Sigmoid colon (tissue), 7 donors: ENCODE data around the gene PGBD5. TPM values are rescaled to one million over a fixed set of nuclear protein-coding genes. Genes with fewer than 3 reads are reported as not detected.

Source experiments
- DNase-seq: peaks from one replicate; pipeline ENCODE4 v3.0.0-alpha.2; 2019
- H3K27ac ChIP-seq, 4 donors: fragments of 200-600 bp; sonication (generic); one replicate each; pipeline ENCODE4 v1.5.1; 2016 to 2019; ENCODE audit warnings: mild to moderate bottlenecking in 1 of 4
- H3K27me3 ChIP-seq, 3 donors: fragments of 200-600 bp; sonication (generic); one replicate each; pipeline ENCODE4 v1.5.1; 2019; ENCODE audit warnings: mild to moderate bottlenecking in 1 of 3
- H3K36me3 ChIP-seq, 4 donors: fragments of 200-600 bp; sonication (generic); one replicate each; pipeline ENCODE4 v1.5.1; 2016 to 2019
- H3K4me1 ChIP-seq, 4 donors: fragments of 200-600 bp; sonication (generic); one replicate each; pipeline ENCODE4 v1.5.1; 2017 to 2019
- H3K4me3 ChIP-seq, 4 donors: fragments of 200-600 bp; sonication (generic); one replicate each; pipeline ENCODE4 v1.5.1; 2017 to 2019; ENCODE audit warnings: mild to moderate bottlenecking in 2 of 4, moderate library complexity in 1 of 4
- H3K9me3 ChIP-seq, 4 donors: fragments of 200-600 bp in 3 of 4; sonication (generic) in 3 of 4; one replicate each; pipeline versions ENCODE4 v1.5.1 to v1.6.1; 2013 to 2019
- CTCF ChIP-seq, 4 experiments: fragments of 450-650 bp in 3 of 4; fragments of 200-600 bp in 1 of 4; IDR thresholded peaks; one replicate each; pipeline ENCODE4 v1.5.1; 2016 to 2019; ENCODE audit warnings: antibody characterized with exemption in 4 of 4, mild to moderate bottlenecking in 3 of 4, moderate library complexity in 2 of 4
- EP300 ChIP-seq, 4 donors: sonication (generic); formaldehyde crosslinking; IDR thresholded peaks; one replicate each; pipeline ENCODE4 v1.6.1; 2017; ENCODE audit warnings: antibody characterized with exemption in 4 of 4
- POLR2A ChIP-seq, 2 donors: fragments of 450-650 bp; IDR thresholded peaks; one replicate each; pipeline ENCODE4 v1.6.1; 2016; ENCODE audit warnings: antibody characterized with exemption in 2 of 2, mild to moderate bottlenecking in 2 of 2, moderate library complexity in 2 of 2
- POLR2AphosphoS5 ChIP-seq, 4 donors: sonication (generic); formaldehyde crosslinking; IDR thresholded peaks; one replicate each; pipeline ENCODE4 v1.6.1; 2017; ENCODE audit warnings: antibody characterized with exemption in 4 of 4
- WGBS, 2 donors: extraction: QIAGEN DNeasy Blood & Tissue Kit; methylation state at CpG; one replicate each; pipeline ENCODE4 v1.1.7; 2013; 5-methylcytosine and 5-hydroxymethylcytosine counted together
- intact Hi-C: fragments of 100-400 bp; cut with DNase I; formaldehyde crosslinking; loops from one replicate; pipeline ENCODE4 v1.15.1; 2023
- polyA plus RNA-seq, 3 donors: library from polyadenylated mRNA; stranded (reverse); fragments of 200-250 nt; gene quantifications; one replicate each; pipeline ENCODE4 v1.2.3, GENCODE V29; 2013
- total RNA-seq, 4 donors: library from RNA; depleted of rRNA; stranded (reverse); fragments of >200 nt; gene quantifications; one replicate each; pipeline ENCODE4 v1.1.0, GENCODE V29; 2016
- donor health status: healthy with polysubstance abuse.
- donor health status: Bipolar disorder and iron deficiency.
- donor health status: healthy.

The PGBD5 gene
- total and polyA plus RNA-seq, 7 donors = under 0.01 to 1.9 (median 1.1) TPM

DNA sequence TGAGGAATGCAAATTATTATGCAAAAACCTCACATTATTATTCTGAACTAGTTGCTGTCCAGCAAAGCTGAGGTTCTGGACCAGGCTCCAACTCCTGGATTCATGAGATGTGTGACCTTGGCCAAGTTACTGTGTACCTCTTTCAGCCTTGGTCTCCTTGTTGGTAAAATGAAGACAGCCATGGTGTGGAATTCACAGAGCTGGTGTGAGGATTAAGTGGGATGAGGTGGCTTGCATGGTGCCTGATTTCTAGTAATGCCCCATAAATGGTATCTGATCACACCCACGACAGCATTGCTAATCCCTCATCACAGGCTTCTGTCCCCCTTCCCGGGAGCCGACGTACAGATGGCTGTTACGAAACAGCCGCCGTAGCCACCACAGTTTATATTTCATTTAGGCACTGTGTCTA lies 59.6 kb downstream of the PGBD5 start:
- TF ChIP-seq POLR2A (IDR thresholded peaks at IDR 0.05) (no peak), CTCF (IDR thresholded peaks at IDR 0.05) (no peak), EP300 (IDR thresholded peaks at IDR 0.05) (no peak)
- WGBS, 2 donors = 83 to 88% methylated on average over 7 of the region's 7 CpGs
- intact Hi-C loops = no loop called here
- H3K27ac ChIP-seq = no peak overlapping the region
- DNase-seq = no peak
- no peaks in the 10 kb centered on the region for H3K9me3 ChIP-seq
- no peak overlapping the region for H3K4me3 ChIP-seq
- H3K4me1 ChIP-seq = no peaks in the 10 kb centered on the region
- peaks cover 0 to 4% (median 0%) of the 10 kb centered on the region in 3 donors for H3K27me3 ChIP-seq
- H3K36me3 ChIP-seq = no peaks in the 10 kb centered on the region

DNA sequence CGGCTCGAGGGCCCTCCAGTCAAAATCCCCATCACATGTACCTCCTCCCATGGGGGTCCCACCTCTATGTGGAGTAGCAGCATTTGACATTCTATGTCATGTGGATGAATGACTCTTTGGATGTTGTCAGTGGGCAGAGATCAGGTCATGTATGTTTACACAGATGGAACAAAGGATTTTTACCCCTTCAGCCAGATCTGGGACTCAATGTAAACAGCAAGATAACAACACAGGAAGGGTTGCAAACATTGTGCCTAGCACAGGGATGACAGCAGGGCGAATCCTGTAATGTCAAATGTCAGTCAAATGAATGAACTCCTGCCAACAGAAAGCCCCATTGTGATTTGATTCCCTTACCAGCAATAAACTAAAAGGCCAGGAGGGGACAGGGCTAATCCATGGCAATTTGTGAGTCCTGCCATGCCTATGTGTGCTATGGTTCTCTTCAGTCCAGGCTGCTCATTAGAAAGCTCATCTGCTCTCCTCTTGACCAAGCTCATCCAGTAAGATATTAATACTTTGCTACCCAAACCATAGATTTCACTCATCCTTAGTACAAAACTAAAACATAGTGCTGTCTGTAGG lies 60.3 kb downstream of the PGBD5 start:
- H3K9me3 ChIP-seq = no peaks in the 10 kb centered on the region
- TF ChIP-seq EP300 (IDR thresholded peaks at IDR 0.05) = no peak
- TF ChIP-seq POLR2A (IDR thresholded peaks at IDR 0.05) = no peak
- no peak for TF ChIP-seq POLR2AphosphoS5 (IDR thresholded peaks at IDR 0.05)
- no peak for TF ChIP-seq CTCF (IDR thresholded peaks at IDR 0.05)
- no peak overlapping the region for H3K4me3 ChIP-seq
- 81 to 82% methylated on average over 3 of the region's 3 CpGs for WGBS, 2 donors
- H3K4me1 ChIP-seq = no peaks in the 10 kb centered on the region
- H3K27ac ChIP-seq = no peak overlapping the region
- H3K27me3 ChIP-seq = peaks cover 0 to 4% (median 0%) of the 10 kb centered on the region in 3 donors
- no peaks in the 10 kb centered on the region for H3K36me3 ChIP-seq
- intact Hi-C loops = no loop called here
- no peak for DNase-seq

GRCh38 chr1:230362949-230363348 lies 63.2 kb downstream of the PGBD5 start:
- intact Hi-C loops = no loop called here
- WGBS, 2 donors = 93 to 95% methylated on average over 8 of the region's 8 CpGs
- no peaks in the 10 kb centered on the region for H3K36me3 ChIP-seq

GRCh38 chr1:230361941-230362340 lies 64.2 kb downstream of the PGBD5 start:
- no peak for DNase-seq
- WGBS, 2 donors = 87 to 94% methylated on average over 10 of the region's 10 CpGs
- TF ChIP-seq CTCF (IDR thresholded peaks at IDR 0.05) = no peak
- no peak for TF ChIP-seq POLR2AphosphoS5 (IDR thresholded peaks at IDR 0.05)
- no peak for TF ChIP-seq EP300 (IDR thresholded peaks at IDR 0.05)
- TF ChIP-seq POLR2A (IDR thresholded peaks at IDR 0.05) = no peak
- H3K36me3 ChIP-seq = no peaks in the 10 kb centered on the region
- peaks cover 0 to 4% (median 0%) of the 10 kb centered on the region in 3 donors for H3K27me3 ChIP-seq
- no peaks in the 10 kb centered on the region for H3K9me3 ChIP-seq
- H3K4me3 ChIP-seq = no peak overlapping the region
- H3K4me1 ChIP-seq = no peaks in the 10 kb centered on the region
- H3K27ac ChIP-seq = no peak overlapping the region
- intact Hi-C loops = no loop called here

More at GRCh38 chr1:230362949-230363348, 63.2 kb downstream of the PGBD5 start:
- TF ChIP-seq POLR2A (IDR thresholded peaks at IDR 0.05) = no peak
- TF ChIP-seq CTCF (IDR thresholded peaks at IDR 0.05) = no peak
- TF ChIP-seq EP300 (IDR thresholded peaks at IDR 0.05) = no peak
- no peak for TF ChIP-seq POLR2AphosphoS5 (IDR thresholded peaks at IDR 0.05)
- Histone ChIP-seq H3K4me1 (no peaks in the 10 kb centered on the region), H3K27ac (no peak overlapping the region), H3K27me3 (peaks cover 0 to 4% (median 0%) of the 10 kb centered on the region in 3 donors), H3K4me3 (no peak overlapping the region), H3K9me3 (no peaks in the 10 kb centered on the region)
- DNase-seq = no peak
